Measurements from ENCODE around the gene ALOX15B. TPM values are rescaled to one million over a fixed set of nuclear protein-coding genes. Genes with fewer than 3 reads are reported as not detected.

ALOX15B gene
- total and polyA plus RNA-seq, 4 donors, result 0.16 to 1.0 (median 0.56) TPM

DNA sequence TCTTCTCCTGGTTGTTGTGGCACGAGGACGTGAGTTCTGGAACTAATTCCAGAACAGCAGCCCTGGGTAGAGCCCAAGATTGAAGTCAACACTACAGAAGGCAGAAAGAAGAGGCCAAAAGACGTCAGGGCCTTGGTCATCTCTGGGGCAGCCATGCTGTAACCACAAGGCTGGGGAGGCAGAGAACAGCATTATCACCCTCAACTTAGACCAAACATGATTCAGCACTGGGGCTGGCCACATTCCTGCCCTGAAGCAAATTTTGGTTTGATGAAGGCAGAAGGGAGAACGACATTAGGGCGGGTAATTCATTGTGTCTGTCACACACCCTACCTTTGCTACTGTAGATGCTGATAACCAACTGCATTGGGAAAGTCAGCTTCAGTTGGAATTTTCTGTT is 9.7 kb upstream of the ALOX15B start:
- no peak for TF ChIP-seq JUND (IDR thresholded peaks at IDR 0.05)
- TF ChIP-seq FOXA1 (IDR thresholded peaks at IDR 0.05), result no peak
- TF ChIP-seq MAX (IDR thresholded peaks at IDR 0.05), result no peak
- no peak for TF ChIP-seq RXRA (IDR thresholded peaks at IDR 0.05)
- no peak for TF ChIP-seq REST (IDR thresholded peaks at IDR 0.05)
- TF ChIP-seq, protein P1, sequence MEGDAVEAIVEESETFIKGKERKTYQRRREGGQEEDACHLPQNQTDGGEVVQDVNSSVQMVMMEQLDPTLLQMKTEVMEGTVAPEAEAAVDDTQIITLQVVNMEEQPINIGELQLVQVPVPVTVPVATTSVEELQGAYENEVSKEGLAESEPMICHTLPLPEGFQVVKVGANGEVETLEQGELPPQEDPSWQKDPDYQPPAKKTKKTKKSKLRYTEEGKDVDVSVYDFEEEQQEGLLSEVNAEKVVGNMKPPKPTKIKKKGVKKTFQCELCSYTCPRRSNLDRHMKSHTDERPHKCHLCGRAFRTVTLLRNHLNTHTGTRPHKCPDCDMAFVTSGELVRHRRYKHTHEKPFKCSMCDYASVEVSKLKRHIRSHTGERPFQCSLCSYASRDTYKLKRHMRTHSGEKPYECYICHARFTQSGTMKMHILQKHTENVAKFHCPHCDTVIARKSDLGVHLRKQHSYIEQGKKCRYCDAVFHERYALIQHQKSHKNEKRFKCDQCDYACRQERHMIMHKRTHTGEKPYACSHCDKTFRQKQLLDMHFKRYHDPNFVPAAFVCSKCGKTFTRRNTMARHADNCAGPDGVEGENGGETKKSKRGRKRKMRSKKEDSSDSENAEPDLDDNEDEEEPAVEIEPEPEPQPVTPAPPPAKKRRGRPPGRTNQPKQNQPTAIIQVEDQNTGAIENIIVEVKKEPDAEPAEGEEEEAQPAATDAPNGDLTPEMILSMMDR (IDR thresholded peaks at IDR 0.05; ENCODE audit: low read depth, low read length, missing input control), result no peak
- TF ChIP-seq HNF4G (IDR thresholded peaks at IDR 0.05), result no peak
- TF ChIP-seq NR2F2 (IDR thresholded peaks at IDR 0.05), result no peak
- no peak overlapping the region for H3K9ac ChIP-seq (ENCODE audit: low read depth in 1 of 2, low read length in 2 of 2)
- H3K27ac ChIP-seq (ENCODE audit: low read depth in 1 of 2, low read length in 2 of 2), result no peak overlapping the region
- no peak for DNase-seq (ENCODE audit: low spot score)
- WGBS, result 80% methylated on average over 5 of the region's 5 CpGs
- no peaks in the 10 kb centered on the region for H3K9me3 ChIP-seq (ENCODE audit: control insufficient read depth in 4 of 4, low read length in 3 of 4)
- H3K36me3 ChIP-seq (ENCODE audit: control insufficient read depth in 4 of 4, insufficient read depth in 3 of 4, low read depth in 1 of 4, low read length in 3 of 4), result no peaks in the 10 kb centered on the region
- H3K4me1 ChIP-seq (ENCODE audit: control insufficient read depth in 4 of 4, insufficient read depth in 4 of 4, low read length in 3 of 4), result peaks cover 0 to 9% (median 1%) of the 10 kb centered on the region in 4 donors
- H3K27me3 ChIP-seq (ENCODE audit: control insufficient read depth in 4 of 4, insufficient read depth in 4 of 4, low read length in 3 of 4), result peaks cover 0 to 6% (median 0%) of the 10 kb centered on the region in 4 donors
- H3K4me3 ChIP-seq (ENCODE audit: low read depth in 1 of 3, low read length in 3 of 3), result no peak overlapping the region

DNA sequence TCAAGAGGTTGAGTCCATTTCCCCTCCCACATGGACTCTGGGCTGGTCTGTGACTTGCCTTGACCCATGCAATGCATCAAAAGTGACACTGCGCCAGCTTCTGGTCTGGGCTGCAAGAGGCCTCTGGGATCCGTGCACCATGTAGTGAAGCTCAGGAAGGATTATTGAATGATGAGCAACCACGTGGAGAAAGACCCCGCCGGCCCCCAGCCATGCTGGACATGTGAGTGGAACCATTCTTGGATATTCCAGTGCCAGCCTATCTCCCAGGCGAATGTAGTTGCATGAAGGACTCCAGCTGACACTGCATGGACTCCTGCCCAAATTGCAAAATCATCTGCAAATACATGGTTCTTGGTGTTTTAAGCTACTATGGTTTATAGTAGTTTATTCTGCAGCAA is 7.6 kb upstream of the ALOX15B start:
- 59% methylated on average over 6 of the region's 6 CpGs for WGBS
- no peak overlapping the region for H3K4me3 ChIP-seq (ENCODE audit: low read depth in 1 of 3, low read length in 3 of 3)
- no peak overlapping the region for H3K9ac ChIP-seq (ENCODE audit: low read depth in 1 of 2, low read length in 2 of 2)
- DNase-seq (ENCODE audit: low spot score), result no peak
- peaks cover 0 to 9% (median 1%) of the 10 kb centered on the region in 4 donors for H3K4me1 ChIP-seq (ENCODE audit: control insufficient read depth in 4 of 4, insufficient read depth in 4 of 4, low read length in 3 of 4)
- H3K9me3 ChIP-seq (ENCODE audit: control insufficient read depth in 4 of 4, low read length in 3 of 4), result no peaks in the 10 kb centered on the region
- H3K27ac ChIP-seq (ENCODE audit: low read depth in 1 of 2, low read length in 2 of 2), result no peak overlapping the region
- peak; percentile 24 to 33 for TF ChIP-seq HNF4A (conservative IDR thresholded peaks at IDR 0.05)
- no peak for TF ChIP-seq REST (IDR thresholded peaks at IDR 0.05)
- peaks cover 0 to 6% (median 0%) of the 10 kb centered on the region in 4 donors for H3K27me3 ChIP-seq (ENCODE audit: control insufficient read depth in 4 of 4, insufficient read depth in 4 of 4, low read length in 3 of 4)
- no peaks in the 10 kb centered on the region for H3K36me3 ChIP-seq (ENCODE audit: control insufficient read depth in 4 of 4, insufficient read depth in 3 of 4, low read depth in 1 of 4, low read length in 3 of 4)

All from liver (tissue), 9 donors.